Upper lobe of right lung (tissue), 1 donor: ENCODE results near the gene NAB2. TPM values are rescaled to one million over a fixed set of nuclear protein-coding genes. Genes with fewer than 3 reads are reported as not detected.

Source experiments
- ATAC-seq: fragments of 200-7000 bp; cut with Tn5 transposase; one replicate; pipeline ENCODE4 v1.9.1; 2020; ENCODE audit warnings: mild to moderate bottlenecking, moderate library complexity
- DNase-seq: peaks from one replicate; pipeline ENCODE4 v3.0.0-alpha.2; 2020
- H3K27ac ChIP-seq: fragments of 200-600 bp; one replicate; pipeline ENCODE4 v1.8.0; 2022
- H3K27me3 ChIP-seq: fragments of 200-600 bp; one replicate; pipeline ENCODE4 v1.8.0; 2022; ENCODE audit warnings: mild to moderate bottlenecking
- H3K36me3 ChIP-seq: fragments of 200-600 bp; one replicate; pipeline ENCODE4 v1.8.0; 2022
- H3K4me1 ChIP-seq: fragments of 200-600 bp; one replicate; pipeline ENCODE4 v1.8.0; 2022
- H3K4me3 ChIP-seq: fragments of 200-600 bp; one replicate; pipeline ENCODE4 v1.8.0; 2022; ENCODE audit warnings: mild to moderate bottlenecking
- H3K9me3 ChIP-seq: fragments of 200-600 bp; one replicate; pipeline ENCODE4 v1.8.0; 2022
- CTCF ChIP-seq: fragments of 200-600 bp; IDR thresholded peaks from one replicate; pipeline ENCODE4 v1.8.0; 2022; ENCODE audit warnings: antibody characterized with exemption
- intact Hi-C: fragments of 100-400 bp; cut with DNase I; formaldehyde crosslinking; loops from one replicate; pipeline ENCODE4 v1.11.0; 2022
- total RNA-seq: library from RNA; stranded (reverse); fragmentation: NEBNext Ultra II Directional; extraction: Animal tissue kit (Norgen Biotek cat#: 25700); gene quantifications from one replicate; pipeline ENCODE4 v1.2.1, GENCODE V29; 2021
- donor health status: DM: no; HTN: yes; CAD: no; lungs with severe emphysema.

Gene NAB2
- total RNA-seq, 1 donor from 2014 or later: 37.3 TPM

DNA sequence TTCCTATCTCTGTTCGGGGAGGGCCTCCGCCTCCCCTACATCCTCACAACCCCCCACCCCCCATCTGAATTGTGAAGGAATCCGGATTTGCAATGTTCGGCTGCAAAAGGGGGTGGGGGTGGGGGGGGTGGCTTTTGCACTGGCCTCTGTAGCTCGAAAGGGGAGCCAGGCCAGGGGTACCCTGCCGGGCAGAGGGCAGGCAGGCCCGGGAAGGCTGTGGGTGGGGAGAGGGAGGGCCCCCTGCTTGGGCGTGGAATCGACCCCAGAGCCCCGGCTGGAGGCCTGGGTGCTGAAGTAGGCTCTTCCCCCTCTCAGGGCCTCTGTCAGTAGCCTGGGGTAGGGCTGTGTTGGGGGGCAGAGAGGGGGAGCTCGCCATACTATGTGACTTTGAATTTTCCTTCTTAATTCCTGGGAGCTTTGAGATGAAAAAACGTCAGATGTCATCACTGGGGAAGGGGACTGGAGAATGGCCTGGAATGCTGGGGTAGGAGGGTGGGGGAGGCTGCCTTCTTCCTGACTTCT lies 40.5 kb downstream of the NAB2 start:
- no peaks in the 10 kb centered on the region for H3K27me3 ChIP-seq
- H3K4me1 ChIP-seq: peaks cover 28% of the 10 kb centered on the region
- no peak for TF ChIP-seq CTCF
- H3K36me3 ChIP-seq: no peaks in the 10 kb centered on the region
- no peak for ATAC-seq
- intact Hi-C loops: no loop called here
- peak overlapping the region; percentile 92 for H3K27ac ChIP-seq
- H3K9me3 ChIP-seq: no peaks in the 10 kb centered on the region
- no peak for DNase-seq
- peak overlapping the region; percentile 83 for H3K4me3 ChIP-seq

DNA sequence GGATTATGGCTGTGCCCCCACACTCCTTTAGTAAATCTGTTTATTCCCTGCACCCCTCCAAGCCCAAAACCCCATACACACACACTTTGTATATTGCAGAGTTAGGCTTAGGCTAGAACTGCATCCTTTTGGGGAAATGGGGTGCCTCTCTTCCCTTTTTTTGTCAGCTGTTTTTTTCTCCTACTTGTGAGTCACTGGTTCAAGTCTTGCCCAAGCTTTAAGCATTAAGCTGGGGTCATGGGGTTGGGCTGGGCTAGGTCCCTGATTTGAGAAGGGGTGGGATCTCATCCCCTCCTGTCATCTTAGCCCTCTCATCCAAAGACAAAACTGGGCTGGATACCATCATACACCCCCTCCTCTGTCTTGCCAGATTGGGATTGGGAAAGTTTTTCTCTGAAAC lies 41.0 kb downstream of the NAB2 start:
- no peaks in the 10 kb centered on the region for H3K9me3 ChIP-seq
- peak; percentile 18 for ATAC-seq
- intact Hi-C loops: loop anchor here (5.0 kb wide), 1 partner anchor 47 kb away; no protein-coding TSS in a partner anchor
- H3K4me1 ChIP-seq: peaks cover 29% of the 10 kb centered on the region
- no peak for TF ChIP-seq CTCF
- H3K27me3 ChIP-seq: no peaks in the 10 kb centered on the region
- no peaks in the 10 kb centered on the region for H3K36me3 ChIP-seq
- DNase-seq: no peak
- H3K4me3 ChIP-seq: peak overlapping the region; percentile 83
- peak overlapping the region; percentile 92 for H3K27ac ChIP-seq

DNA sequence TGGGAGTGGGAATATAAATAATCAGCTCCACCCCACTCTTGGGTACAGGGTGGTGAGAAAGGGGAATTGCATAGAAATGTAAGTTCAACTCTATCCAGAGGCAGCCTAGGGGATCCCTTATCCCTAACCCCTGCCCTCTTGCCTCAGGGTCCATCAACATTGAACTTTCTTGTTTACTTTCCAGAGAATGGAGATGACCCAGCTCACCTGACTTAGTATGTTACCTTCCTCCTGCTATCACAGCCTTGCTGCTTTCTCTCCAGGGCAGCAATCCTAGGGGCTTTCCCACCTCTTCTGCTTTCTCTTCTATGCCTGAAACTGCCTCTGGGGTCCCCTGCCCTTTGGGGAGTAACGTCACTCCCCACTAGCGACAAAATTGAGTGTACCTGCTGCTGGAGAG lies 42.0 kb downstream of the NAB2 start:
- Histone ChIP-seq H3K9me3 (no peaks in the 10 kb centered on the region), H3K36me3 (no peaks in the 10 kb centered on the region), H3K27ac (peak overlapping the region; percentile 92), H3K4me3 (peak overlapping the region; percentile 83), H3K27me3 (no peaks in the 10 kb centered on the region), H3K4me1 (peaks cover 32% of the 10 kb centered on the region)
- TF ChIP-seq CTCF: no peak
- DNase-seq (no peak), ATAC-seq (no peak)
- intact Hi-C loops: loop anchor here (5.0 kb wide), 1 partner anchor 46 kb away; no protein-coding TSS in a partner anchor

DNA sequence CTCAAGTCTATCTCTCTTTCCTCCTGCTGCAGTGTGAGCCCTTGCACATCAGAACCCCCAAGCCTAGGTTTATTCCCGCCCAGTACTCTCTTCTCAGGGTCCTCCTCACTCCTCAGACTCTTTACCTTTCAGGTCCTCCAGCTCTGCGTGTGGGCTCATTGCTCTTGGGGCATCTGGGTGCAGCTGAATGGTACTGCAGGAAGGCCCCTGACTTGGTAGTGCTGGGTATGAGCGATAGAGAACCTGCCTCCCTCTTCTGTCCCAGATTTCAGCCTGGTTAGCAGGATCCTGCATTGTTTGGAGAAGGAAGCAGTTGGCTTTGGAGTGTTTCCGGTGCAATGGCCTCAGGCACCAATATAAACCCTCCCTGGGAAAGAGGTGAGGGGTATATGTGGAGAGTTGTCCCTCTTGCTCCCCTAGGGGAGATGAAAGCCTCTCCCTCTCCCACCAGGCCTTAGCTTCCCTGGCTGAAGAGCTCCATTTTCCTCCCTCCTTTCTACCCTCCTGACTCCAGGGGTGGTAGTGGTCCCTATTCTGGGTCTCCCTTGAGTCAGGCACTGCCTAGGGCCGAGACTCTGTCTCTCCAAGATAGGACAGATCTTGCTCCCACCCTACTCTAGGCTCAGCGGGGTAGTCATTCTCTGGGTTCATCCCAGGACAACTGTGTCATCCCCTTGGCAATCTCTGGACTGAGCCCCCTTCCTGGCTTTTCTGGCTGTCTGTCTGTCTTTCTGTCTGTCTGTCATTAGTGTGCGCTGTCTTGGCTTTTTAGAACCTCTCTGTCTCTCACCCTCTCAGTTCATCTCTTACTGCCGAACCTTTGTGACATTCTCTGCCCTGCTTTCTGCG lies 43.2 kb downstream of the NAB2 start:
- Histone ChIP-seq H3K9me3 (no peaks in the 10 kb centered on the region), H3K36me3 (no peaks in the 10 kb centered on the region), H3K4me3 (peak overlapping the region; percentile 23), H3K27me3 (no peaks in the 10 kb centered on the region), H3K4me1 (peaks cover 38% of the 10 kb centered on the region), H3K27ac (peak overlapping the region; percentile 71)
- DNase-seq (no peak), ATAC-seq (no peak)
- no peak for TF ChIP-seq CTCF
- intact Hi-C loops: loop anchor here (5.0 kb wide), 1 partner anchor 45 kb away; no protein-coding TSS in a partner anchor

- no peaks in the 10 kb centered on the region for H3K36me3 ChIP-seq
- H3K27me3 ChIP-seq: no peaks in the 10 kb centered on the region
- no peak for DNase-seq
- peaks cover 48% of the 10 kb centered on the region for H3K4me1 ChIP-seq
- no peaks in the 10 kb centered on the region for H3K9me3 ChIP-seq
- intact Hi-C loops: loop anchor here (5.0 kb wide), 1 partner anchor 44 kb away; no protein-coding TSS in a partner anchor
- H3K4me3 ChIP-seq: peak overlapping the region; percentile 23
- TF ChIP-seq CTCF: no peak
- no peak for ATAC-seq
- peak overlapping the region; percentile 71 for H3K27ac ChIP-seq
Measured at GRCh38 chr12:57133013-57133569, 44.2 kb downstream of the NAB2 start.
